NCI-H2029 treated with DMSO at 0.1 percent for 48 hours (cell line): Measurements from ENCODE around the gene SUMO4.

ENCODE experiments used
- DNase-seq: peaks from one replicate; lab custom pipeline; 2025; lab: John Stamatoyannopoulos, UW

The SUMO4 gene

GRCh38 chr6:149400050-149400449 is at the start of gene SUMO4:
TSS of gene SUMO4 (plus strand) at chr6:149400262. CDS start at chr6:149400392, 130 bp downstream.
- DNase-seq, result no peak

GRCh38 chr6:149354009-149354408 is 46.1 kb upstream of the SUMO4 start:
- no peak for DNase-seq

- no peak for DNase-seq
These were observed 43.8 kb upstream of the SUMO4 start for GRCh38 chr6:149356081-149356750.

GRCh38 chr6:149357726-149358538 is 42.1 kb upstream of the SUMO4 start:
- no peak for DNase-seq

GRCh38 chr6:149359440-149359839 is 40.6 kb upstream of the SUMO4 start:
- no peak for DNase-seq

- no peak for DNase-seq
These were observed 39.5 kb upstream of the SUMO4 start for GRCh38 chr6:149360536-149360935.

GRCh38 chr6:149362289-149362688 is 37.8 kb upstream of the SUMO4 start:
- no peak for DNase-seq

- DNase-seq, result no peak
These were observed 36.9 kb upstream of the SUMO4 start for GRCh38 chr6:149363154-149363553.

GRCh38 chr6:149364557-149364956 is 35.5 kb upstream of the SUMO4 start:
- no peak for DNase-seq

- no peak for DNase-seq
These were observed 34.9 kb upstream of the SUMO4 start for GRCh38 chr6:149365197-149365596.

GRCh38 chr6:149366267-149366921 is 33.7 kb upstream of the SUMO4 start:
- DNase-seq, result no peak

- no peak for DNase-seq
These were observed 32.0 kb upstream of the SUMO4 start for GRCh38 chr6:149368065-149368464.

- DNase-seq, result no peak
These were observed 28.9 kb upstream of the SUMO4 start for GRCh38 chr6:149371154-149371553.

- DNase-seq, result no peak
These were observed 28.0 kb upstream of the SUMO4 start for GRCh38 chr6:149372062-149372461.

GRCh38 chr6:149373511-149373910 is 26.6 kb upstream of the SUMO4 start:
- DNase-seq, result no peak

GRCh38 chr6:149379977-149380376 is 20.1 kb upstream of the SUMO4 start:
- DNase-seq, result no peak

GRCh38 chr6:149380523-149380922 is 19.5 kb upstream of the SUMO4 start:
- no peak for DNase-seq

- no peak for DNase-seq
These were observed 16.7 kb upstream of the SUMO4 start for GRCh38 chr6:149383371-149383770.

GRCh38 chr6:149384464-149384863 is 15.6 kb upstream of the SUMO4 start:
- DNase-seq, result no peak

GRCh38 chr6:149385998-149386646 is 13.9 kb upstream of the SUMO4 start:
- no peak for DNase-seq

- DNase-seq, result no peak
These were observed 12.1 kb upstream of the SUMO4 start for GRCh38 chr6:149387779-149388512.
